Nephron progenitor cell (in vitro differentiated cells): ENCODE data around the gene GPHN.

Experiments used
- DNase-seq: peaks from one replicate; pipeline ENCODE4 v3.0.0; 2021
- H3K27ac Mint-ChIP-seq: 2 replicates; pipeline ENCODE4 v1.8.0; 2021; ENCODE audit warnings: mild to moderate bottlenecking, moderate library complexity, mixed read lengths
- H3K27me3 Mint-ChIP-seq: 2 replicates; pipeline ENCODE4 v1.8.0; 2021; ENCODE audit warnings: mild to moderate bottlenecking, low read depth, mixed read lengths; ENCODE audit not compliant: poor library complexity
- H3K36me3 Mint-ChIP-seq: 2 replicates; pipeline ENCODE4 v1.8.0; 2021; ENCODE audit warnings: low read depth, mixed read lengths
- H3K4me1 Mint-ChIP-seq: 2 replicates; pipeline ENCODE4 v1.8.0; 2021; ENCODE audit warnings: mixed read lengths
- H3K4me3 Mint-ChIP-seq: 2 replicates; pipeline ENCODE4 v1.8.0; 2021; ENCODE audit warnings: mild to moderate bottlenecking, moderate library complexity, mixed read lengths
- H3K9me3 Mint-ChIP-seq: 2 replicates; pipeline ENCODE4 v1.8.0; 2021; ENCODE audit warnings: mild to moderate bottlenecking, moderate library complexity, mixed read lengths
- TF ChIP-seq, protein P1 (sequence below): fragments of 200-600 bp; sonication (generic); IDR thresholded peaks from 2 replicates; pipeline ENCODE4 v1.5.0; 2021; ENCODE audit warnings: antibody characterized with exemption

The GPHN gene

DNA sequence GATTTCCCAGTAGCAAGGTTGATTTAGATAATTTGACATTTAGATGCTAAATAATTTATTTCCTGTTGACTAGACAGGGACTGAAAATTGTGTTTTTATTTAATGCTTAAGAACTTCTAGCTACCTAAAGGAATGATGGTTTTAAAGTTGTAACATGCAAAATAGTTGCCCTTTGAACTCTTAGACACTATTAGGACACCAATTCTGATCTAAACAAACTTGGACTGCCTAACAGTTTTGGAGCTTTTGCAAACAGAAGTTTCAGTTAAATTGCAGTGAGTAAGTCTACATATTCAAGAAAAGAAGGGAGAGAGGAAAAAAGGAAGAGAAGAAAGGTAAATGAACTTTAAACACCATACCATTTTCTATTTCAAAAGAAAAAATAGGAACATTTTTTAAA is 492.0 kb downstream of the GPHN start:
- TF ChIP-seq, protein P1, sequence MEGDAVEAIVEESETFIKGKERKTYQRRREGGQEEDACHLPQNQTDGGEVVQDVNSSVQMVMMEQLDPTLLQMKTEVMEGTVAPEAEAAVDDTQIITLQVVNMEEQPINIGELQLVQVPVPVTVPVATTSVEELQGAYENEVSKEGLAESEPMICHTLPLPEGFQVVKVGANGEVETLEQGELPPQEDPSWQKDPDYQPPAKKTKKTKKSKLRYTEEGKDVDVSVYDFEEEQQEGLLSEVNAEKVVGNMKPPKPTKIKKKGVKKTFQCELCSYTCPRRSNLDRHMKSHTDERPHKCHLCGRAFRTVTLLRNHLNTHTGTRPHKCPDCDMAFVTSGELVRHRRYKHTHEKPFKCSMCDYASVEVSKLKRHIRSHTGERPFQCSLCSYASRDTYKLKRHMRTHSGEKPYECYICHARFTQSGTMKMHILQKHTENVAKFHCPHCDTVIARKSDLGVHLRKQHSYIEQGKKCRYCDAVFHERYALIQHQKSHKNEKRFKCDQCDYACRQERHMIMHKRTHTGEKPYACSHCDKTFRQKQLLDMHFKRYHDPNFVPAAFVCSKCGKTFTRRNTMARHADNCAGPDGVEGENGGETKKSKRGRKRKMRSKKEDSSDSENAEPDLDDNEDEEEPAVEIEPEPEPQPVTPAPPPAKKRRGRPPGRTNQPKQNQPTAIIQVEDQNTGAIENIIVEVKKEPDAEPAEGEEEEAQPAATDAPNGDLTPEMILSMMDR: no peak
- H3K27ac Mint-ChIP-seq: no peak overlapping the region
- no peak overlapping the region for H3K4me3 Mint-ChIP-seq
- no peaks in the 10 kb centered on the region for H3K9me3 Mint-ChIP-seq
- DNase-seq: no peak
- no peaks in the 10 kb centered on the region for H3K36me3 Mint-ChIP-seq
- no peaks in the 10 kb centered on the region for H3K27me3 Mint-ChIP-seq
- no peaks in the 10 kb centered on the region for H3K4me1 Mint-ChIP-seq

DNA sequence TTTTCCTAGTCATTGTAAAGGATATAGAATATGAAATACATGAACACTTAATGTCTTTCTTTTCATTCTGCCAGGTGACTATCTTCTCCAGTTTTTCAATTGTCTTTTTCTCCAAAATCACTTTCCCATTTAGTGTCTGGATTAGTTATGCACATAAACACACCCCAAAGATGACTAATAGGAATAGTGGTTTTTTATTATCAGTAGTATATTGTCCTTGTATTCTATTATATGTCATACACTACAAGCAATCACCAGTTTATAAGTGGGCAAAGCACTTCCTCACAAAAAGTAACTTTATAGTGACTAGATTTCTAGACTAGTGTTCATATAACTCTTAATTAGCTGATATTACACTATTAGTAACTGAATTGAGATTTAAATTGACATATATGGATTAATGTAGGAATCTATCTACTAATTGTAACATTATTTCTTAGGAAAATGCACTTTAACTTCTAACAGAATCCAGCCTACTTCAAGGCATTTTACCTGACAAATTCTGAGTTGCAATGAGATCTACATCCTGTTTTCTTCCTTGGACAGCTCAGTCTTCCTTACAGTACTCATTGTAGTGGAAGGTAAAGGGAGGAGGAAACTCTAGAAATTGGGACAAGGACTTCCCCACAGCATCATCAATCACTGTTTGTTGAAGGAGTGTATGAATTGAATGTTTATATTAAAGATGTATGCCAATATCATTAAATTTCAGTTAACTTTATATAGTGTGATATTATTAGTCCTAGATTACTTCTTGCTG is 495.2 kb downstream of the GPHN start:
- Mint-ChIP-seq H3K36me3 (no peaks in the 10 kb centered on the region), H3K27me3 (no peaks in the 10 kb centered on the region), H3K9me3 (no peaks in the 10 kb centered on the region), H3K4me3 (no peak overlapping the region), H3K27ac (no peak overlapping the region), H3K4me1 (no peaks in the 10 kb centered on the region)
- TF ChIP-seq, protein P1: no peak
- no peak for DNase-seq

DNA sequence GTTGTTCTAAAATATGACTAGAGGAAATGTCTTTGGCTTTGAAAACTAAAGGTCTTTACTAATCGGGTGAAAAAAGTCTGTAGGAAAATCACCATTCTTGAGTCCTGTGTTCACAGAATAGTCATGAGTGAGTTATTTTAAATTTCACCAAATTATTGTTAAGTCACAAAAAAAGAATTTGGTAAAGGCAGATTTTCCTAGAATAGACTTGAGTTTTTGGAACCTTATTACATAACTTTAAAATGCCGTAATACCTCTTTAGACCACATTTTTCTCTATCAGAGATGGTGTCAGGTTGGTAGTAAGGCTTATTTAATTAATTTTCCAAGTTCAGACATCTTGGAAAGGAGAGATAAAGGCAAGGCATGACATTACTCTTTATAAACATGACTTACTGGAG is 496.6 kb downstream of the GPHN start:
- no peaks in the 10 kb centered on the region for H3K4me1 Mint-ChIP-seq
- TF ChIP-seq, protein P1: no peak
- no peaks in the 10 kb centered on the region for H3K27me3 Mint-ChIP-seq
- H3K27ac Mint-ChIP-seq: no peak overlapping the region
- H3K4me3 Mint-ChIP-seq: no peak overlapping the region
- DNase-seq: no peak
- no peaks in the 10 kb centered on the region for H3K9me3 Mint-ChIP-seq
- no peaks in the 10 kb centered on the region for H3K36me3 Mint-ChIP-seq

DNA sequence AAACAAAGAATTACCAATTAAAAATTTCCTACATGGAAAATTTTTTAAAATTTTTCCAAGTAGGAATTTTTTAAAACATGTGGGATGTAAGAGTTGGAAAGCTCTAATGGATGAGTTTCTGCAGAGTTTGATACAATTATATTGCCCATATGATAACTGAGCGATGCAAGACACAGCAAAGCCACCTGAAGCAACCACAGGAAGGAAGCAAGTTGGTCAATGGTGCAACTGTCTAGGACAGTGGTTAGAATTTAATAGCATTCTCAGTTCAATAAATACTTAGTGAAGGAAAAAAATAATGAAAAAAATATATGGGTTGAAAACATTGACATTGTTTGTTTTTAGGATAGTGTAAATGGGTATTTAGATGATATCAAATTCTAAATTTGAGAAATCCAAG is 502.7 kb downstream of the GPHN start:
- H3K27me3 Mint-ChIP-seq: no peaks in the 10 kb centered on the region
- DNase-seq: no peak
- H3K36me3 Mint-ChIP-seq: no peaks in the 10 kb centered on the region
- no peaks in the 10 kb centered on the region for H3K4me1 Mint-ChIP-seq
- no peak overlapping the region for H3K27ac Mint-ChIP-seq
- H3K9me3 Mint-ChIP-seq: no peaks in the 10 kb centered on the region
- H3K4me3 Mint-ChIP-seq: no peak overlapping the region
- TF ChIP-seq, protein P1: no peak

DNA sequence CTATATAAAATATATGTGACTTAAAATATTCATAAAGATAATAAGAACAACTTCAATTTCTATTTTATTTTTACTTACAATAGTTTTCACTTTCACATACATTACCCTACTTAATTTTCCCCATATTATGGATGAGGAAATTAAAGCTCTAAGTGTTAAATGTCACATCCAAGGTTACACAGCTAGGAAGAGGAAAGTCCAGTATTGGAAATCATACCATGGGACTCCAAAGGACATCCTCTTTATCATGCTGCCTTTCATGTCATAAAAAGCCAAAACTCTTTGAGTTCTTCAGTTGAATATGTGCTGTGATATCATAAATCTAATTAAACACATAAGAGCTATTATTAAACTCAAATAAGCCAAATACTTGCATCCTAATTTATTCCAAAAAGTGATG is 508.9 kb downstream of the GPHN start:
- H3K4me1 Mint-ChIP-seq: no peaks in the 10 kb centered on the region
- no peak for DNase-seq
- no peaks in the 10 kb centered on the region for H3K9me3 Mint-ChIP-seq
- no peaks in the 10 kb centered on the region for H3K36me3 Mint-ChIP-seq
- no peak overlapping the region for H3K4me3 Mint-ChIP-seq
- H3K27me3 Mint-ChIP-seq: no peaks in the 10 kb centered on the region
- TF ChIP-seq, protein P1: no peak
- no peak overlapping the region for H3K27ac Mint-ChIP-seq

DNA sequence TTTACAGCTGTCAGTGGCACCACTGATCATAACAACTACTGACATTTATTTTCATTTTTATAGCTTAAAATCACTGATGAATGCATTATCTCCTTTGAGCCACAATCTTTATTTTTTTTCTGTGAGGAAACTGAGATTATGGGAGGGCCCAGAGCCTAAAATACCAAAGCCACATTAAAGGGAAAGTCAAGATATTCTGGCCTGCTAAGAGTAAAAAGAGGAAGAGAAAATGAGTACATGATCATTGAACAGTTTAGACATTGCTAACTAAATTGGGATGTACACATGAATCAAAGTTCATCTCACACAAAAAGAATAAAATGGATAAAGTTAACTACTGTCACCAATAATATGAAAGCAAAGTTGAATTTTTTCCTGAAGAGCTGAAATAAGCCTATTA is 510.8 kb downstream of the GPHN start:
- no peaks in the 10 kb centered on the region for H3K9me3 Mint-ChIP-seq
- H3K4me3 Mint-ChIP-seq: no peak overlapping the region
- no peaks in the 10 kb centered on the region for H3K36me3 Mint-ChIP-seq
- no peak for DNase-seq
- TF ChIP-seq, protein P1: no peak
- no peaks in the 10 kb centered on the region for H3K27me3 Mint-ChIP-seq
- H3K4me1 Mint-ChIP-seq: no peaks in the 10 kb centered on the region
- no peak overlapping the region for H3K27ac Mint-ChIP-seq
